Esophagus muscularis mucosa (tissue), 3 donors: ENCODE measurements around the gene HOXD1.

Experiments
- CTCF ChIP-seq, 3 experiments: fragments of 200-600 bp in 2 of 3; fragments of 450-650 bp in 1 of 3; sonication (generic) in 2 of 3; IDR thresholded peaks; one replicate each; pipeline ENCODE4 v1.5.1; 2017 to 2019; ENCODE audit warnings: antibody characterized with exemption in 3 of 3, mild to moderate bottlenecking in 2 of 3, moderate library complexity in 1 of 3
- POLR2A ChIP-seq: fragments of 450-650 bp; IDR thresholded peaks from one replicate; pipeline ENCODE4 v1.6.1; 2017; ENCODE audit warnings: antibody characterized with exemption, moderate library complexity, mild to moderate bottlenecking, low read depth
- POLR2AphosphoS5 ChIP-seq, 2 donors: sonication (generic); formaldehyde crosslinking; IDR thresholded peaks; one replicate each; pipeline ENCODE4 v1.6.1; 2017; ENCODE audit warnings: antibody characterized with exemption in 2 of 2

GRCh38 chr2:176200971-176201370, 12.5 kb downstream of the HOXD1 start:
- TF ChIP-seq CTCF (IDR thresholded peaks at IDR 0.05), result no peak
- TF ChIP-seq POLR2A, result no peak
- TF ChIP-seq POLR2AphosphoS5 (IDR thresholded peaks at IDR 0.05), result no peak
